Stimulated activated CD4-positive, alpha-beta T cell treated with anti-CD3 and anti-CD28 coated beads, Interleukin-1b, Interleukin-23, amount 100 ng/mL, for 48 hours (primary cell): ENCODE results near the gene HOXD9.
A peak's percentile ranks its signal among the peaks of the same experiment; 100 is the strongest.

Experiments used
- DNase-seq: peaks from one replicate; pipeline ENCODE4 v3.0.0-alpha.2; 2020

The HOXD9 gene

DNA sequence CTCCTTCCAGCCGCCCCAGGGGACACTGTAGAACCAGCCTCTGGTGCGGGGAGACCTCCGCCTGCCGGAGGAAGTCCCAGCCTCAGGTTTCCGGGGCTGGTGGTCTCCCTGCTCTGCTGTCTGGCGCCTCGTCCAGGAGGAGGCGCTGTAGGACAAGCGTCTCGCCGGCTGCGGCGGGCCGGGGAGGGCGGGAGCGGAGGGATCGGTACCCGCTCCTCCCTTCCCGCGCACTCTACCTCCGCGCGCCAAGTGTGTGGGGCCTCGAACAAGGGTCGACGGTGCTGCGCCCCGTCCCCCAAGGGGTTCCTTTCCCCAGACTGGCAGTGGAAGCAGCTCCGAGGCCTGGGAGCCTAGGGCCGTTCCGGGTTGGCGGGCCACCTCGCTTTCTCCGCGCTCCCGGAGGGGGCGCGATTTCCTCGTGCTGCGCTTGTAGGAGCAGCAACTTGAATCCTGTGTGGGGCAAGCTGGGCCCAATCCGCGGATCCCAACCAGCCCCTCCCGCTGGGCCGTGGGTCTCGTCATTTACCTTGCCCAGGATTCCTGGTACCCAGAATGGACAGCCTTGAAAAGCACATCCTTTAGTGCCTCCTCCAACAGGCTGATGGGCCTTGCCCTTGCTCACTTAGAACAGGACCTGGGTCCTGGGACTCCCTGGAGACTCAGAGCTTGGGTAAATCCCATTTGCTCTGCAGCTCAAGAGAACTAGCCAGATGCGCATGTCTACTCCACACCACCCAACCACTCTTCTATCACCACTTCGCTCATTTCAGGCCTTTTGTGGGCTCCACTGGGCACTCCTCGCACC, 18.2 kb downstream of the HOXD9 start:
- peak; percentile 66 for DNase-seq

GRCh38 chr2:176142281-176142680, 19.8 kb downstream of the HOXD9 start:
- no peak for DNase-seq

DNA sequence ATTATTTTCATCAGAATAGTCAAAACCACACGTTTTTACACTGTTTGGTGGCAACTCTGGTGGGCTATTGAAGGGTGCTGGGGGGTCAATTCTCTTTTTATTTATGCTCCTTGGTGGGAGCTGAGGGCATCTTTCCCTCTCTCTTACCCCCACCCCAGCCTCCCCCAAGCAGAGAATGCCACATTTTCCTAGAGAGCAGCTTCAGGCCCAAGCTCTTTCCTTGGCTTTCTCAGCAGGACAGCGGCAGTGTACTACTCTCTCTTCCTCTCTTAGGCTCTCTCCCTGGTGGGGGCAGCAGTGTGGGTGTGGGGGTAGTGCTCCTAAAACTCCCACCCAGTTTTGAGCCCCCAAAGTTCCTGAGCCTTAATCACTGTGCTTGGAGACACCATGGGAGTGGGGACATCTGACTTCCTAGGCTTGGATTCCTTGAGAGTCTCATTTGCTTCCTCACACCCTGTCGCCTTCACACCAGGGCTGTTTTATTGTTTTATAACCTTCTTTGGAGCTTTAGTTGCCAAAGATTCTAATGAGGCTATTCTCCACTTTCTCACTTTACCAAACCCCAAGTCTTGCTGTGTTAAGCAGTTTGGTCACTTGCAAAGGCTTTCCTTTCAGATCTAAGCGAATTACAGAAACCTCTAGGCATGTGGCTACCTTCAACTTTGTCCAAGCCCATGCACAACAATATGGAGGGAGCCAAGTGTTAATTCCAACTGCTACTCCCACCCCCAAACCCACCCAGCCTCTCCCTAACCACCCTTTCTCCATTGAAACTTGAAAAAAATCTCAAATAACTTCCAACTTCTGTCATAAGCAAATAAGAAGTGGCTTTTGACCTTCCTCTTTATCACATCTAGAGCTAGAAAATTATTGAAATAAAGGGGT, 22.8 kb downstream of the HOXD9 start:
- no peak for DNase-seq

GRCh38 chr2:176146101-176146500, 23.6 kb downstream of the HOXD9 start:
- DNase-seq, result no peak

- DNase-seq, result no peak
These were observed 24.1 kb downstream of the HOXD9 start for GRCh38 chr2:176146645-176147044.

- no peak for DNase-seq
These were observed 24.8 kb downstream of the HOXD9 start for GRCh38 chr2:176147210-176147799.

DNA sequence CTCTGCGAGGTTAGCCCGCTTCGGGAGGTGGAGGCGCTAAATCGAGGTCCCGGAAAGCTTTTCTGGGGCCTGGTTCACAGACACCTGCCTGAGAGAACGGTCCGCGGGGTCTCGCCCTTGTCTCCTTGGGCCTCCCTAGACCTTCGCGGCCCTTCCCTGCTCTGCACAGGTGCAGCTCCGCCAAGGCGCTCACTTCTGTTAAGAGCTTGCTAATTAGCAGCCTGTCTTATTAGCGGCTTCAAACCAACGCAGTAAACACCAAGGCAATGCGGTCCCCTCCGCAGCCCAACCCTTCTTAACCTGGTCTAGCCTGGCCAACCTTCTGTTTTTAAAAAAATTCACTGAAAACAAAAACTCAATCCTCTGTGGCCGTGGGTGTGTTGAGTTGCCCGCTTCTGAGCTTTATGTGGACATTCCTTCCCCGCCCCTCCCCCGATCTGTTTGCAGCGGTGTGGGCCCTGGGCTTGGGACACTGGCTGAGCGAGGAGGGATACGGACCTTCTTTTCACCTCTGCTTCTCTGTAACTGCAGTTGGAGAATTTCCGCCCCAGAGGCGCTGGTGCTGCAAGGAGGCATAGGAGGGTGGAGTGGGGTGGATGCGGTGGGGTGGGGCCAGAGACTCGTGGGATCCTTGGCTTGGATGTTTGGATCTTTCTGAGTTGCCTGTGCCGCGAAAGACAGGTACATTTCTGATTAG, 25.4 kb downstream of the HOXD9 start:
- no peak for DNase-seq

DNA sequence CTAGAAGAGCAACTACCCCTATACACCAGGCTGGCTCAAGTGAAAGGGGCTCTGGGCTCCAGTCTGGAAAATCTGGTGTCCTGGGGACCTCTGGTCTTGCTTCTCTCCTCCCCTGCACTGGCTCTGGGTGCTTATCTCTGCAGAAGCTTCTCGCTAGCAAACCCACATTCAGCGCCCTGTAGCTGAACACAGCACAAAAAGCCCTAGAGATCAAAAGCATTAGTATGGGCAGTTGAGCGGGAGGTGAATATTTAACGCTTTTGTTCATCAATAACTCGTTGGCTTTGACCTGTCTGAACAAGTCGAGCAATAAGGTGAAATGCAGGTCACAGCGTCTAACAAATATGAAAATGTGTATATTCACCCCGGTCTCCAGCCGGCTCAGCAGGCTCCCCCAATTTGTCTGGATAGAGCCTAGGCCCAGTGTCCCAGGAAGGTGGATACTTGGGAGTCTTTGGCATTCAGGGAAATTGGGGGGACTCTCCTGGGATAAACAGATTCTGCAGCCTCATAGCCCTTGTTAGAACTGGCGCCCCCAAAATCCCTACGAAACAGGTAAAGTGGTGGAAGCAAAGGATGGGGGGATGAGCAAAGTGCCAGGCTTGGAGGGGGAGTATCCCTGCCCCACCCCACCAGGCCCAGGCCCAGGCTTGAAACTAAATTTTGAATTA, 26.4 kb downstream of the HOXD9 start:
- no peak for DNase-seq

DNA sequence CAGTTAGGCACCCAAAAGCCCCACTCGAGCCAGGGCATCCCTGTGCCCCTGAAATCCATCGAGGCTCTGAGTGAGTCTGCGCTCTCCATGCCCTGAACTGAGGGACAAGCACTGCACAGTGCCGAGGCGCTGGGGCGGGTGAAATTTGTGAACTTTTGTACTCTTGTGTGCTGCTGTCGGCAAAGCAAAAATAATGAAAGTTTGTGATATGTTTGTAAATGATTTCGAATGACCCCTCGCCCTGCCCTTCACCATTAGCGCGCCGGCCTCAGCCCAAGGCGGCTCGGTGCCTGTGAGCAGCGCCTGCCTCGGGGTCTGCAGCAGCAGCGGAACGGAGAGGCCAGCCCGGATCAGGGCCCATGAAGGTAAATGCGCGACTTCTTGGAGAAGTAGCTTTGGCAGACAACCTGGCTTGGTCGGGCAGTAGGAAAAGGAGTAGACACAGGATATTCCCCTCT, 27.0 kb downstream of the HOXD9 start:
- DNase-seq, result no peak

DNA sequence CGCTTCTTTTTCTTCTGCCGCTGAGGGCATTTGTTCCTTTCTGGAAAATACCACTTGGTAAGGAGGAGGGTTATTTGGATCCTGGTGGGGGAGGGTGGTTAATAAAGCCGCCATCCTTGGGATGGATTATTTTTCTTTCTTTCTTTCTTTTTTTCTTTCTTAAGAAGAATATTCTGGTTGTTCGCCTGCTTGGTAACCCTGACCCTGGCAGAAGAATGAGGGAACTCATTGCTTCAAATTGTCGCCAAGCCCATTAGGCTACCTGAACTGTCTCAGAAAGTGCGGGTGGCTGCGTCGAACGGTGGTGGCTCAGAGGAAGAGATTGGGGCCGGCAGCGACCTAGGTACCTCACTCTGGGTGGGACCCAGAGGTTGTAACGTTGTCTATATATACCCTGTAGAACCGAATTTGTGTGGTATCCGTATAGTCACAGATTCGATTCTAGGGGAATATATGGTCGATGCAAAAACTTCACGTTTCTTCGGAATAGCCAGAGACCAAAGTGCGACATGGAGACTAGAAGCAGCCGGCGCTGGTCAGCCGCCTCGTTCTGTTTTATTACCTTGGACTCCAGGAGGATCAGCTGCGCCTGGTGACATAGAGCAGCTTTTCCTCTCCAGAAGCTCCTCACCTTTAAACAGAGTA, 27.5 kb downstream of the HOXD9 start:
- no peak for DNase-seq

- DNase-seq, result no peak
These were observed 28.3 kb downstream of the HOXD9 start for GRCh38 chr2:176150584-176151441.

GRCh38 chr2:176151442-176152287, 29.1 kb downstream of the HOXD9 start, which contains the start of gene HOXD4:
Gene HOXD4, plus strand, starts transcription at chr2:176151550. Its CDS starts 84 bp downstream, at chr2:176151634.
- no peak for DNase-seq

DNA sequence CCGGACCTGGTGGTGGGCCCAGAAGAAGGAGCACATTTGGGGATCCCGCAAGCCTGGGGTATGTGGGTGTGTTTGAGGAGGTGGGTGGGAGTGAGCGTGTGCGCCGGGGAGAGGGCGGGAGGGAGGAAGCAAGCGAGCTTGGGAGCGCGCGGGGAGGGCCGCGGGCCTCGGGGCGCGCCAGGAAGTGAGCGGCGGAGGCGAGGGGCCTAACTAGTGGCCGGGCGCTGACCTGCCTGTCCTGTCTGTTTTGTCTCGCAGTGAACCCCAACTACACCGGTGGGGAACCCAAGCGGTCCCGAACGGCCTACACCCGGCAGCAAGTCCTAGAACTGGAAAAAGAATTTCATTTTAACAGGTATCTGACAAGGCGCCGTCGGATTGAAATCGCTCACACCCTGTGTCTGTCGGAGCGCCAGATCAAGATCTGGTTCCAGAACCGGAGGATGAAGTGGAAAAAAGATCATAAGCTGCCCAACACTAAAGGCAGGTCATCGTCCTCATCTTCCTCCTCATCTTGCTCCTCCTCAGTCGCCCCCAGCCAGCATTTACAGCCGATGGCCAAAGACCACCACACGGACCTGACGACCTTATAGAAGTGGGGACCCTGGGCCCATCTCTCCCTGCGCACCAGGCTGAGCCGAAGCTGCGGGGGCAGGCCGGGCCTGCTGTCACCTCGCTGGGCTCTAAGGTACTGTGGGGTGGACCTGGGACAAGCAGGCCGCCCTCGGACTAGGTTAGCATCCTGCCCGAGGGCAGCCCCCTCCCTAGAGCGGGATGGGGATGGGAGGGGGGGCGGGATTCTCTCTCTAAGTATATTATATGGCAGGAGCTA, 30.0 kb downstream of the HOXD9 start:
- no peak for DNase-seq

DNA sequence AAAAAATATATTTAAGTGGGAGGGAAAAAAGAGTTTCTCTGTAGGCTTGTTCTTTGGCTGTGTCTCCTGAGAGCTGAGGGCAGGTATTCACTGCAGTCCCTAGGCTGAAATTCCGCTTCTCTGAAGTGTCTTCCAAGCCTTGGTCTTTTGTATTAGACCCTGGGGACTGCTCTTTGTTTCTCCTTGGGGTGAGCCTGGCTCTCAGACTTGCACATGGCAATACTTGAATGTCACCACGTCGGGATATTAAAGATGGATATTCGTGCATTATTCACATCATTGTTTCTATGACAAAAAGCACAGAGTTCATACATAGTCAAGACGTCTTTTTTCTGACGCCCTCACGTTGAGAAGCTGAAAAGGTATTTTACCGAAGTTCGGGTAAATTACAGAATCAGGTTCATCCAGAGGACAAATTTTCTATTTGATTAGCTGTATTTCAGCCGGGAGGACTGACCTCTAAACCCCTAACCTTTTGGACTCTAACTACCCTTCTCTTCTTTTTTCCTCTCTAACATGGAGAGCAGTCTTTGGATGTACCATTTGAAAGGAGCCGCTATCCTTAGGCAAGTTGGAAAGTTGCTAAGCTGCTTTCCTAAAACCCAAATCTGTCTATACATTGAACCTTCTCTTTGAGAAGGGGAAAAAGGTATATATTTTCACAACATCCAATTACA, 32.2 kb downstream of the HOXD9 start:
- no peak for DNase-seq

GRCh38 chr2:176155356-176156044, 33.0 kb downstream of the HOXD9 start:
- no peak for DNase-seq

- DNase-seq, result no peak
These were observed 33.8 kb downstream of the HOXD9 start for GRCh38 chr2:176156301-176156806.

- DNase-seq, result no peak
These were observed 34.4 kb downstream of the HOXD9 start, which contains the start of gene HOXD3 for GRCh38 chr2:176156807-176157498. Gene HOXD3, plus strand, starts transcription at chr2:176157307. Its CDS starts 11,808 bp downstream, at chr2:176169115.
